ENCODE results near the gene RFLNA.

DNA sequence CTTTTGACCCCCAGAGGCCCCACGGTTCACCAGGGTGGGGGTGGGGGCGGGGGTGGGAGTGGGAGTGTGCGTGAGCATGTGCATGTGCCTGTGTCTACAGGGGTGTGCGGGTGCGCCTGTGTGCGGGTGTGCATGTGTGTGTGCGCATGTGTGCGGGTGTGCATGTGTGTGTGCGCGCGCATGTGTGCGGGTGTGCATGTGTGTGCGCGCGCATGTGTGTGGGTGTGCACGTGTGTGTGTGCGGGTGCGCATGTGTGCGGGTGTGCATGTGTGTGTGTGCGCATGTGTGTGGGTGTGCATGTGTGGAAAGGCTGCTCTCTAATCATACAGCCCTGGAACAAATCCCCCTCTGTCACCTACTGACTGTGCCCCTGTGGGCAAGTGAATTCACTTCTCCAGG is 38.8 kb downstream of the RFLNA start:
- TF ChIP-seq CTCF (IDR thresholded peaks at IDR 0.05; ENCODE audit: low read depth, low read length) (no peak), POLR2A (IDR thresholded peaks at IDR 0.05; ENCODE audit: extremely low read depth, insufficient read length) (no peak)

All from NB4 (cell line).